GM18511 (cell line): ENCODE measurements around the gene NPHP1.
"Not testable (repeated sequence)": the region's sequence is repeated elsewhere in the genome, so short reads cannot be mapped to it uniquely, and the experiment has no call there.

Experiments used
- ATAC-seq: cut with Tn5 transposase; IDR thresholded peaks from one replicate; pipeline ENCODE4 v1.9.1; 2021; ENCODE audit warnings: mild to moderate bottlenecking, moderate library complexity; ENCODE audit not compliant: unreplicated experiment

The NPHP1 gene

DNA sequence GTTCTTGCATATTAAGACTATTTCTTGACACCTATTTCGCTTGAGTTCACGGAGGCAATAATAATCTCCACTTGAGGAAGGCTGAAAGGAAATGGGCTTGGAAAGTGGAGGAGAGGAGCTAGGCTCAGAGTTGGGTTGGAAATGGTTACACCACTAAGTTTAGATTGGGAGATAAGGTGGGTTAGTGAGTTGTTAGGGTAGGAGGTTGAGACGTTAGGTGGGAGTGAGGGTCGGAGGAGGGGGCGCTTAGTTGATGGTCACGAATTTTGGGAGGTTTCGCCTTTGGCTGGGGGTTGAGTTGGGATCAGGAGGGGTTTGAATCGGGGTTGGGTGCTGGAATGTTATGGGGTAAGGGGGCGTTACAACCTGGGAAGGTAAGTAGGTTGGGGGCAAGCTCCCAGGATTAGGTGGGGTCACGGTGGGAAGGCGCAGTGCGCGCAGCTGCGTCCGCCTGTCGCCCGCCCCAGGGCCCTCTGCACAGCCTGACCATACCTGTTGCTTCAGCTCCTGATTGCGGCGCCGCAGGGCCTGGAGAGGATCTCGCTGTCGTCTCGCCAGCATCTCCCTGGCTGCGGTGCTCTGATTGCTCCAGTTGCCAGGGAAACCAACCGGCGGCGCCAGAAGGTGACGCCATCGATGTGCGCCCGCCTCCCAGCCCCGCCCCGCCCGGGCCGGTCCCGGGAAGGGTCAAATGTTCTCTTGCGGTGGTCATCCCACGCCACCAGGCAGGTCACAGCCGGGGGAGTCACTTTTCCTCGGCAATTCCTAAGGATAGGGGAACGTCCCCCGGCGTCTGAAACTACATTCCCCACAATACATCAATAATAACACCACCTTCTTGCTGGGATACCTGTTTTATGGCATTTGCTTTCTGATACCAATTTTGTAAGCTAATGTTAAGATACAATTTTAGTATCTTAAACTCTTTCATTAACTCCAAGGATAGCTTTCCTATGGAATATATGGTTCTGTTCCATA lies at the start of gene NPHP1:
NPHP1 (minus strand) TSS at position 606 of the 978 bp plus-strand sequence; CDS start at position 561, 45 bp downstream.
- peak; percentile 98 for ATAC-seq

DNA sequence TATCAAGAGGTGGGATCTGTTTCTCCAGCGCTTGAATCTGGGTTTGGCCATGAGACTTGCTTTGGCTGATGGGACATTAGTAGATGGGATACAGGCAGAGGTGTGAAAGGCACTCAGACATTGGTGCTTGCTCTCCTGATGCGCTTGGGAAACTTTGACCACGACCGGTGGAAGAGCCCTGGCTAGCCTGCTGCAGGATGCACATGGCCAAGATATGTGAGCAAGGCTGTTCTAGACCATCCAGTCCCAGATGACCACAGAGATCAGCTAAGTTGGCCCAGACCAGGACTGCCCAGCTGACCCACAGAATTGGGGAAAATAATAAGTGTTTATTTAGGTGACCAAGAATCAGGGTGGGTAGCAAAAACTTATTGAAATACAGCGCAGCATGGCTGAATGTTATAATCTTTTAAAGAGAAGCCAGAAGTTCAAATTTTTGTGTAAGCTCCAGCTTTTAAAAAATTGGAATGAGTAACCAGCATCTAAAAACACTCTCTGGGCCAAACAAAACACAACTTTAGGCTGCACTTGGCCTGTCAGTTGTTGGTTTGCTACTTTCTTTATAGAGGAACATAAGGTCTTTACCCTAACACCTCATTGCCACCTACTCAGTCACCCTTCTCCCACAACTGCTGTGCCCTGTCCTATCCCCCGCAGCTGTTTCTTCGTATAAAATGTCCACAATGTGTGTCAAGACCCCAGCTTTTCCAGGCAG lies 43.4 kb upstream of the NPHP1 start:
- ATAC-seq, result not testable (repeated sequence)

DNA sequence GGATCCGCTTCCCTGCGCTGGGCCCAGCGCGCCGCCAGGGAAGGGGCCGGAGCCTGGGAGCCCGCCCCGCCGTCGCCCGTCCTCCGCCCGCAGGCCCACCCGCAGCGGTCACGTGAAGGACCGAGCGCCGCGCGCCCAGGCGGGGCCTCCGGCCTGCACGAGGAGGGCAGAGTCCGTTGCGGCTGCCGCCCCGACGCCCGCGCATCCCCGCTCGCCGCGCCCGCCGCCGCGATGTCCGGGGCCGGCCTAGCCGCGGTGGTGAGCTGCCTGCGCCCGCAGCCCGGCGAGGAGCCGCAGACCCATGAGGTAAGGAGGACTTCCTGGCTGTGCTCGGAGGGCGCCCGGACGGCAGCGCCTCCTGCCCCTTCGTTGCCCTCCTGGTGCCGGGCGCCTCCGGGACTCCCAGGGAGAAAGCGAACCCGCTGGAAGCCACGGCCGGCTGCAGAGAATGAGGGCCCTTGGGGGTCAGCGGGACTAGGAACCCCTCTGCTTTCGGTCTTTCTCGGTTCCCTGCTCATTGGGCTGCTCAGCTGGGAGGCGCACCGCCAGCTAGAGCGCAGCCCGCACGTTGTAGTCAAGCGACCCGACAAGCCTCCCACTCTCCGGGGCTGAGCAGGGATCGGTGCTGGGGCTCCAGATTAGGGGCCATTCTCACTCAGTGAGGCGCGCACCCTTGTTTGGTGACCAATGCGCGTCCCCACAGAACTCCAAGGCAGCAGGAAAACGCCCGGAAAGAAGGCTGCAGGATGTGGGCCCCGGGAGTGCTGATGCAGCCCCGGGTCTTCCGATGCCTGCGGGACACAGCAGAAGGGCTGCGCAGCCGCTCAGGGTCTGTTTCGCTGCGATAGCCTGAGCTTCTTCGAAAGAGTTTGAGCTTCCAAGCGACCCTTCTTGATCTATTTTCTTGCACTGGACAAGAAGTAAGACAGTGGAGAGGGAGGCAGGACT lies 40.9 kb upstream of the NPHP1 start:
- not testable (repeated sequence) for ATAC-seq

DNA sequence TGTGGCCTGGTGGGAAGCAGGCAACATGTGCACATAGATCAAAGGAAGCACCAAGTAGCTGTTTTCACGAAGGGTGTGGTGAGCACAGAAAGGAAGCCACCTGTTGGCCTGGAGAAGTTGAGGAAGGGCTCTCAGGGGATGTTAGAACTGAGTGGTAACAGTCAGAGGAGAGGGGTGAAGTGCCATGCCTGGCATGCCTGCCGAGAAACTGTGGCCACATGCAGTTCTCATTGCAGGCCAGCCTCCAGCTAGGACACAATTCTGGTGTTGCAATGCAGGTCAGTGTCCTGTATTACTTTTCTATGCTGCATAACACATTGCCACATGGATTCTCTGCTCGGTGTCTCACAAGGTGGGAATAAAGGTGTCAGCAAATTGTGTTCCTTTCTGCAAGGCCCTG lies 38.5 kb upstream of the NPHP1 start:
- ATAC-seq, result not testable (repeated sequence)

- ATAC-seq, result not testable (repeated sequence)
Observed at GRCh38 chr2:110234514-110234913, 29.7 kb upstream of the NPHP1 start.

DNA sequence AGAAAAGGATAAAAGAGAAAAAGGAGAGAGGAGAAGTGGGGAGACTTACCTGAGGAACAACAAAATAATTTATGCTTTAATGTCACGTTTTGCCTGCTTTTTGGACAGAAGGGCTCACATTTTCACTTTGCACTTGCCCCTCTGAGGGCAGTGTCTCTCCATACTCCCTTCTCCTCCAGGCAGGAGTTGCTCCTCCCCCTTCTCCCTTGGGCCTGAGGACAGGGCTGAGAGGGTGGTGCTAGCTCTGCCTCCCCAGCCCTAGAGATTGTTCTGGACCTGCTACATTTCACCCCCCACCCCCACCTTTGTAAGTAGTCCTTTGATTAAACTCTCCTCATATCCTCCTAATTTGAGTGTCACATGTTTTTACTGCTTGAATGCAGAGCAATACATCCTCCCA lies 25.1 kb upstream of the NPHP1 start:
- ATAC-seq, result not testable (repeated sequence)

- ATAC-seq, result not testable (repeated sequence)
Observed at GRCh38 chr2:110222626-110223025, 17.8 kb upstream of the NPHP1 start.

- ATAC-seq, result no peak
Observed at GRCh38 chr2:110221938-110222337, 17.1 kb upstream of the NPHP1 start.

GRCh38 chr2:110220190-110220564 lies 15.4 kb upstream of the NPHP1 start:
- no peak for ATAC-seq

DNA sequence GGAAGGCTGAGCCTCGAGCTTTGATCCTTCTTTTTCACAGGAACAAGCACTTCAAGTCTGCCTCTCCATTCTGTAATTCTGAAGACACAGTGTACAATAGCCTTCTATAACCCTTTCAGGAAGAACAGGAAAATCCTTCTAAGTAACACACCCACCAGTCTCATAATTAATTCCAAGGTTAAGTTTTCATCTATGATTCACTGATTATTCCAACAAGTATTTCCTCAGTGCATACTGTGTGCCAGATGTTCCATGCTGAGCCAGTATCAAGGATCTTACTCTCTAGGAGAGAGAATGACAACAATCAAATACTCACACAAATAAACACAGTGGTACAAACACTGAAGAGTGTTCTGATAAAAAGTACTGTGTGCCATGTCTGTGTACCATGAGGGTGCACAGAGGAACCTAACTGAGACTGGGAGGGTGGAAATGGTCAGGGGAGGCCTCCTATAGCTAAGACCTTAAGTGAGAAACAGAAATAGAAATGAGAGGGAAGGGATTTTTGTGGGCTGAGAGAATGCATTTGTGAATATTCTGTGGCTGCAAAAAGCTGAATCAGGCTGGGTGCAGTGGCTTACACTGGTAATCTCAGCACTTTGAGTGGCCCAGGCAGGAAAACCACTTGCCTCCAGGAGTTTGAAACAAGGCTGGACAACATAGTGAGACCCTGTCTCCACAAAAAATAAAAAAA lies 14.8 kb upstream of the NPHP1 start:
- ATAC-seq, result no peak

GRCh38 chr2:110218889-110219288 lies 14.1 kb upstream of the NPHP1 start:
- ATAC-seq, result not testable (repeated sequence)

DNA sequence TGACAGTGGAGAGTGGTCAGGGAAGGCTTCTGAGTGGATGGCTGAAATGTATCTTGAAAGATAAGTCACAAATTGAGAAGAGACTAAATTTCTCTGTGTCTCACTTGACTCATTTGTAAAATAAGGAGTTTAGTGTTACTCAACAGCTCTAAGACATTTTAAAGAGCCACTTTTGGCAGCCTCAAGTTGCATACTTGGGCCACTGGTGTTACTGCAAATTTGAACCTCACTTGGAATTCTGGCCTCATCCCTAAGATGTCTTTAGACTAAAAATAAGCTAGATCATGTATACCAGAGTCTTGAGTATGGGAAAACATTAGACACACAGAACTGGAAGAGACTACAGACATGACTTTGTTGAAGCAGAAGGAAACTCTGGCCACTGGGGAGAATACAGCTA lies 12.0 kb upstream of the NPHP1 start:
- ATAC-seq, result no peak

DNA sequence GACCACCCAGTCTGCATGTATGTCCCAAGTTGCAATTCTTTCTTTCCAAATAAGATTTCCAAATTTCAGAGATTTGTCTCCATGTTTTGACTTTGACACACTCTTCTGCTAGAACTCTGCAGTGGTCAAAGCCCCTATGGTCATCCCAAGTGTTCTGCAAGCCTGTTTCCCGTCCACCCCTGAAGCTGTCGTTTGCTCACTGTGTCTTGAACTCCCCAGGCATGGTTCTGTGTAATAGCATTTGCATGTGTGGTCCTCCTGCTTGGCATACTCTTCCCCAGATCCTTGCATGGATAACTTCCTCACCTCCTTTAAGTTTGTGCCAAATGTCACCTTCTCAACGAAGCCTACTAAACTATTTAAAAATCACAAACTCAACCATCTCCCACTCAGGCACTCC lies 11.4 kb upstream of the NPHP1 start:
- no peak for ATAC-seq

DNA sequence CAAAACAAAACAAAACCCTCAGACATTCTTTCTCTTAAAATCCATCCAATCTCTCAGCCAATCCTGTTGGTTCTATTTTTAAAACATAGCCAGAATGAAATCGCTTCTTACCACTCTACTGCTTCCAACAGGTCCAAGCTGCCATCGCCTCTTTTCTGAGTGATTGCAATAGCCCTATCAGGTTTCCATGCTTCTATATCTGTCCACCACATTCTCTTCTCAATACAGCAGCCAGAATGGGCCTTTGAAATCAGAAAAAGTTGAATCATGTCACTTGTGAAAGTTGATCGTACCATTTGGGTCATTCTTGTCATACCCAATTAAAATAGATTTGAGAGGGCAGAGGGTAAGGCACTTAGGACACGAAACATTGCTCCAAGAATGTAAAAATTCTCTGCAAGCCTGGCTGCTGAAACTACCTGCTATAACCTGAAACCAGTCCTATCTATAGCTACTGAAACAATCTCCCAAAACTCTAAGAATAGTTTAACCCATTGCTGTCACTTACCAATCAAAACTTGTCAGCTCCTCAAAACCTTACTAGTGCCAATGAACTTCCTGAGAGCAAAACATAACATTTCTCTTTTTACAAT lies 10.8 kb upstream of the NPHP1 start:
- no peak for ATAC-seq

GRCh38 chr2:110215091-110215490 lies 10.3 kb upstream of the NPHP1 start:
- no peak for ATAC-seq

DNA sequence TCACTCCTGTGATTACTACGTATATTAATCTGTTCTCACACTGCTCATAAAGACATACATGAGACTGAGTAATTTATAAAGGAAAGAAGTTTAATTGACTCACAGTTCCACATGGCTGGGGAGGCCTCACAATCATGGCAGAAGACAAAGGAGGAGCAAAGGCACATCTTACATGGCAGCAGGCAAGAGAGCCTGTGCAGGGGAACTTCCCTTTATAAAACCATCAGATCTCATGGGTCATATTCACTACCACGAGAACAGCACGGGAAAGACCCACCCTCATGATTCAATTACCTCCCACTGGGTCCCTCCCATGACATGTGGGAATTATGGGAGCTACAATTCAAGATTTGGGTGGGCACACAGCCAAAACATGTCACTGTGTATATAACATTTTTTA lies 8.7 kb upstream of the NPHP1 start:
- ATAC-seq, result not testable (repeated sequence)

DNA sequence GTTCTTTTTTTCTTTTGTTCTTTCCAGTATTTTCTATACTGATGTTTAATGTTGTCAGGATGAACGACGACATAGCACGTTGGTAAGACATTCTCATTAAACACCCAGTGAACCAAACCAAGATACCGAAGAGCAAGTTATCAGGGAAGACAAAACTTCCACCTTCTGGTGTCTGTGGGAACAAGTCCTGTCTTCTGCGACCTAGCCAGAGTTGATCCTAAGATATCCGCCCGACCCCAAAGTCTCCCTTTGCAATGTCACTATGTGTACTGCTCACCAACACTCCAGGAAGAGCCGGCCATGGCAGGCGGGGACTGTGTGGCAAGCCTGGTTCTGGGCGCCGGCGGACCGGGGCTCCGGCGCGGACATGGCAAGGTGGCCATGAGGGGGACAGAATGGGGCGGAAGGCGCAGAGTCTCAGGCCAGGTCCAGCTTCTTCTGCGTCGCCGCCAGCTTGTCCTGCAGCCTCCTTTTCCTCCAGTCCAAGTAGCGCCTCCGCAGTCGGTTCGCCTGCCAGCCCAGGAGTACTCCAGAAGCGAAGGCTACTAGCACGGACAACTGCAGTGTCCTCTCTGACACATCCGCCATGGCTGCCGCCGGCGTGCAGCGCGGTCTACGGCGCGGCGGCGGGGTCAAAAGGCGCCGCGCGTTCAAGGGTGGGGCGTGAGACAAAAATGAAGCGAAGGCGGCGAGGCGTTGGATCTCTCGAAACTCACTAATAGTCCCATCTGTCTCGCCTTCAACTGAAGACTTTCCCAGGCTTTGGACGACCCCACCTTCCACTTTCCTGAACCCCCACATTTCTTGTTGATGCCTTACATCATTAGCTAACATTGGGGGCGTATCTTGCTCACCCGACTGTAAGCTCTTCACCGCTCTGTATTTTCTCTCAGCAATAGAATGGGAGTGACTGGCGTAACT lies 7.4 kb upstream of the NPHP1 start, which contains the start of gene MTLN:
MTLN (minus strand) TSS at position 610 of the 921 bp plus-strand sequence; CDS start at position 588, 22 bp downstream.
- peak; percentile 94 for ATAC-seq

DNA sequence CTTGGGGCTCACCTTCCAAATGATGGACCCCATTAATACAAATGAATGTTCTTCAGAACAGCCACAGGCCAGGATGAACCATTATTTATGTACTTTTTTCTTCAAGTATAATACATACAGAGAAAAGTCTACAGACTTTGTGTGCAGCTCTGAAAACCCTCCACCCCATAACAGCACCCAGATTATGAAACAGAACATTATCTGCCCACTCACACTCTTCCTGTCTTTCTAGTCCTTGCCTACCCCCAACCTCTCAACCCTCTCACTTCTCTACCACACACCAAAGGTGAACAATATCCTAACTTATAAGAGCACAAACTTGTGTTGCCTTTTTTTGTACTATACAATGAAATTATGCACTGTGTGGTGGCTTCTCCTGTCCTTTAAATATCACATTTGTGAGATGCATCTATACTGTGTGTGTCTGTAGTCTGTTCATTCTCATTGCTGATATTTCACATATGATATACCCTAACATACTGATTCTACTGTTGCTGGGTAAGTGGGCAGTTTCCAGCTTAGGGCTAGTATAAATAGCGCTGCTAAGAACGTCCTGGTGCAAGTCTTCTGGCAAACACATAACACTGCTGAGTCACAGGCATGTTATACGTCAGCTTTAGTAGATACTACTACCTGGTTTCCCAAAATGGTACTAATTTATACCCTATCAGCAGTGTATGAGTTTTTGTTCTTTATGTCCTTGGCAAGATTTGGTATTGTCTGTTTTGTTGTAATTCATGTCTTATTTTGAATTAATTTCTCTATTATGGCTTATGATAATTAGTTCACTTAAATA lies 1.0 kb upstream of the NPHP1 start:
- no peak for ATAC-seq
